Measurements from ENCODE around the gene M6PR.
"Not testable (repeated sequence)": the region's sequence is repeated elsewhere in the genome, so short reads cannot be mapped to it uniquely, and the experiment has no call there.

The M6PR gene

DNA sequence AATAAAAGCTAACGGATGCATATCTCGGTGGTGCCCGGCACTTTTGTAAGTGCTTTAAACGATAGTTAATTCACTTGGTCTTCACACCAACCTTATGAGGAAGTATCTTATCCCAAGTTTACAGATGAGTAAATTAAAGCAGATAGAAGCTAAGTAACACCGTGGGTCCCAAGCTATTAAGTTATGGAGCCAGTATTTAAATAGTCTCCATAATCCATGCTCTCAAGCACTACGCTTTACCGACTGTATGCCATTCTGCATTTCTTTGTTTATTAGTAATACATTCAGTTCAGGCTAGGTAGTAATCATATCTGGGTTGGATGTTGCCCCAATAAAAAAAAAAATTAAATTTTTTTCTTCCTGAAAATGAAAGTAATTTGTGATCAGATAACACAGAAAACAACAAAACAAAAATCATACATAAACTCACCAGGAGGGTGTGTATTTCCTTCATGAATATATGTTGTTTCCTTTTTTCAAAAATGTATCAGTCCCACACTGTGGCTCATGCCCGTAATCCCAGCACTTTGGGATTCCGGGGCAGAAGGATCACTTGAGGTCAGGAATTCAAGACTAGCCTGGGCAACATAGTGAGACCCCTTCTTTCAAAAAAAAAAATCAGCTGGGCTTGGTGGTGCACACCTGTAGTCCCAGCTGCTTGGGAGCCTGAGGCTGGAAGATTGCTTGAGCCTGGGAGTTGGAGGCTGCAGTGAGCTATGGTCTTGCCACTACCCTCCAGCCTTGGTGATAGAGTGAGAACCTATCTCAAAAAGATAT, 1.4 kb upstream of the M6PR start:
- no peak for DNase-seq (ENCODE audit: low read depth)

DNA sequence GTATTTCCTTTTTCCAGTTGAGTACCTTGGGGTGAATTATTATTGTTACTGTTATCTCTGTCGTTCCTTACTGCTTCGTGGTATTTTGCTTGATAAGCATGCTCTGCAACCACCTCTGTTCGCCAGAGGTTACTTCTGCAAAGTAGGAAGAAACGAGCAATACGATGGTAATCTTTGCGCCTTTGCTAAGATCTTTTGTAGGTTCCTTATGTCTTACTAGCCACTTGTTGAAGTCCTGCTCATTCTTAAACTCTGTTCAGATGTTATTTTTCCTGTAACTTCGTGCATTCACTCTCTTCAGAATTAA, 729 bp upstream of the M6PR start:
- peak; percentile 1 for DNase-seq (ENCODE audit: low read depth)

GRCh38 chr12:8948701-8949341, 624 bp downstream of the M6PR start:
- DNase-seq (ENCODE audit: low read depth) = peak; percentile 10

GRCh38 chr12:8947737-8948136, 1.7 kb downstream of the M6PR start:
- DNase-seq (ENCODE audit: low read depth) = no peak

DNA sequence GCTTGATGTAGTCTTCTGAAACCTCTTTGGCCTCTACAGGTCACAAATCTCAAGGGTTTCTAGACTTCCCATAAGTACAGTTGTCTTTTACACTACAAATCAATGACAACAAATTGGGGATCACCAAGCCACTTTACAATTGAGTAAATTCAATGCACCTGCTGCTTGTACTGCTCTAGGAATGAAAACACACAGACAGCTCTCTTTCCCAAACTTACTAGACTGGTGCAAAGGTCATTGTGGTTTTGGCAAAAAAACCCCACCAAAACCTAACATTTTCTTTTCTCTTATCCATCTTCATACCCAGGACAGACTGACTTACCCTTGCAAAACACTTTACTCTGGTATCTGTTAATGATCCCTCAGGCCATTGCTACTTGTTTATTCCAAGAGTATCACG, 2.7 kb downstream of the M6PR start:
- no peak for DNase-seq (ENCODE audit: low read depth)

- no peak for DNase-seq (ENCODE audit: low read depth)
These were observed 5.8 kb downstream of the M6PR start for GRCh38 chr12:8943565-8944186.

DNA sequence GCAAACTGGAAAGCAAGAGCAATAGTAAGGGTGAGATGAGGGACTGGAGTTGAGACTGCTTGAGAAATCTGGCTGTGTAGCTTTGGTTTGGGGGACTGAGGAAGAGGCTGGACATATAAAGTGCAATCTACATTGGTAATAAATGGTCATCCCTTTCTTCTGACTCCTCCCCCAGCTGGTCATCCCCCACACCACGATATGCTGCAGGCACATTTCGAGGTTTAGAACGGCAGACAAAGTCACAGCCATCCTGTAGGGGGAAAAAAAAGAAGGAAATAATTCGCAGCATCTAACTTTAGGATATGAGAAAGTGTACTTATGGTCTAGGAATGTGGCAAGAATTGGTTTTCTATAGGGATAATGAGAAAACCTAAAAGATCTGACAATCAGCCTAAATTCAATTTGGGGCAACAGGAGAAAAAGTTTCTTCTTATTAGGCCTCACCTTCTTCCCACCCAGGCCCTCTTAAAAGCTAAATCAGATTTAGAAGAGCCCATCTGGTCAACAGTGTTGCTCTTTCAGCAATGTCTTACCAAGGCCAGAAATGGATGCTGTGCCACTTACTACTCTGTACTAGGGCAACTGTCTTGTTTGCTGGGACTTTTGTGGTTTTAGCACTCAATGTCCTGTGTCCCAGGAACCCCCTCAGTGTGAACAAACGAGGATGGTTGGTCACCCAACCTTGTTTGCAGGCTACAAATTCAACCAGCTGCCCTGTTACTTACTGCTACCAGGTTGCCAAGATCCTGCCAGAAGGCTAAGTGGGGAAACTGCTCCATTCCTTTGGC, 7.6 kb downstream of the M6PR start:
- DNase-seq (ENCODE audit: low read depth) = no peak

DNA sequence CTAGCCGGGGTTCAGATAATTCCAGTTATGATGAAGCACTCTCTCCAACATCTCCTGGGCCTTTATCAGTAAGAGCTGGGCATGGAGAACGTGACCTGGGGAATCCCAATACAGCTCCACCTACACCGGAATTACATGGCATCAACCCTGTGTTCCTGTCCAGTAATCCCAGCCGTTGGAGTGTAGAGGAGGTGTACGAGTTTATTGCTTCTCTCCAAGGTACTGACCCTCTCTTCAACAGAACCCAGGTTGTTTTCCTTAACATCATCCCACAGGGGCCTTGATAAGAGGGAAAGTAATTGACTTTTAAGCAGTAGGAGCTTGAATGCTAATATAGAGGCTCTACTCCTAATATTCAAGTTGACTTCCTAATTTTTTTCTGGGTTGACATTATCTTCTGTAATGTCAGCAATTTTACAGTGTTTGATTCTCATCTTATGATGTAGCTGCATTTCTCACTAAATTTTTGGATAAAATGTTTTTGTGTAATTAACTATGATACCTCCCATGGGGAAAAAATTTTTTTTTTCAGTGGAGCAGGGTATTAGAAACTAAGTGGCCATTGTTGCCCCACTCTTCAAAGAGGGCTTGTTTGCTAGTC, 11.5 kb downstream of the M6PR start:
- not testable (repeated sequence) for DNase-seq (ENCODE audit: low read depth)

DNA sequence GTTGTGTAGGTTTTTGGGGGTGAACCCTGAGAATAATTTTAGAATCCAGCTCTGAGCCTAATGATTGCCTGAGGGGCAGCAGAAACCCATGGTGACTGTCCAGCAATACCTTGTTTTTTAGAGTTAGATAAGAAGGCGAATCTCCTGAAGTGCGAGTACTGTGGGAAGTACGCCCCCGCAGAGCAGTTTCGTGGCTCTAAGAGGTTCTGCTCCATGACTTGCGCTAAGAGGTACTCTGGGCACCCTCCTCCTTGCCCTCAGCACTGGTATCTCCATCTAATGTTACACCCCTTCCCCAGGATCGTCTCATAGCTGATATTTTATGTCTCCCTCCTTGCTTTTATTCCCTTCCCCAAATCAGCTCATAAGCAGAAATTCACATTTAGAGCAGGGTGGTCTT, 12.7 kb downstream of the M6PR start:
- no peak for DNase-seq (ENCODE audit: low read depth)

DNA sequence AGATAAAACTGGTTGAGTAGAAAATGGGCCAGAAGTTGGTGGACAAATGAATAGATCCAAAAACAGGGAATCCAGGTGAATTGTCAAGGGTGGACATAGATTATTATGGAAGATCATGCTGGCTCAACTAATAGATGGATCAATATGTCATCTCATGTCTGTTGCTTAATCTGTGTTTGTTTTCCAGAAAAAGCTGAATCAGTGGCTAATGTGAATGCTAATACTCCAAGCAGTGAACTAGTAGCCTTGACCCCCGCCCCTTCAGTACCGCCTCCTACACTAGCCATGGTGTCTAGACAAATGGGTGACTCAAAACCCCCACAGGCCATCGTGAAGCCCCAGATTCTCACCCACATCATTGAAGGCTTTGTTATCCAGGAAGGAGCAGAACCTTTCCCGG, 15.4 kb downstream of the M6PR start:
- DNase-seq (ENCODE audit: low read depth) = not testable (repeated sequence)

GRCh38 chr12:8932464-8932863, 17.0 kb downstream of the M6PR start:
- DNase-seq (ENCODE audit: low read depth) = not testable (repeated sequence)

- not testable (repeated sequence) for DNase-seq (ENCODE audit: low read depth)
These were observed 18.7 kb downstream of the M6PR start for GRCh38 chr12:8930655-8931323.

DNA sequence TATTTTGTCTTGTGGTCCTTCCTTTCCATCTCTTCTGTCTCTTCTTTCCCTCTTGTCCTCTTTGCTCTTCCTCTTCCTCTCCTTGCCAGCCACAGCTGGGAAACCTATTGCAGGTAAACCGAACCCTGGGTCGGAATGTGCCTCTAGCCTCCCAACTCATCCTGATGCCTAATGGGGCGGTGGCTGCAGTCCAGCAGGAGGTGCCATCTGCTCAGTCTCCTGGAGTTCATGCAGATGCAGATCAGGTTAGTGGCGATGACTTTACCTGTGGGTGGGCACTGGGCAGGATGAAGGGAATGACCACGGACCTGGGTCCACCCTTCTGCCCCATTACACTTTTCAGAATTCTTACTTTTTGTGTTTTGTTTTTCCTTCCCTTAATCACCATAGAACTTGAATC, 26.9 kb downstream of the M6PR start:
- DNase-seq (ENCODE audit: low read depth) = no peak

DNA sequence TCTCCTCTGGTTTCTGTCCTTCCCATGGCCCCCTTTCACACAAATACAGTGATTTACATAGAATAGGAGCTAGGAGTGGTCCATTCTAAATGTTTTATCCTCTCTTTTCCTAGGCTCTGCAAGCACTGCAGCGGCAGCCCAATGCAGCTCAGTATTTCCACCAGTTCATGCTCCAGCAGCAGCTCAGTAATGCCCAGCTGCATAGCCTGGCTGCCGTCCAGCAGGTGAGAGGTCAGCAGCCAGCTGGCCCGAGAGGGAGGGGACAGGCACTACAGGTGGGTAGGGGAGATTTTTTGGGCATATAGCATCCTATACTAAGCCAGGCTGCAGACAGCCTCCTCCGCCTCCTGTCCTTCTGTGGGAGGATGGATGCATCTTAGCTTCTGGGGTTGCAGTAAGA, 29.8 kb downstream of the M6PR start:
- not testable (repeated sequence) for DNase-seq (ENCODE audit: low read depth)

GRCh38 chr12:8917751-8918150, 31.7 kb downstream of the M6PR start:
- DNase-seq (ENCODE audit: low read depth) = no peak

DNA sequence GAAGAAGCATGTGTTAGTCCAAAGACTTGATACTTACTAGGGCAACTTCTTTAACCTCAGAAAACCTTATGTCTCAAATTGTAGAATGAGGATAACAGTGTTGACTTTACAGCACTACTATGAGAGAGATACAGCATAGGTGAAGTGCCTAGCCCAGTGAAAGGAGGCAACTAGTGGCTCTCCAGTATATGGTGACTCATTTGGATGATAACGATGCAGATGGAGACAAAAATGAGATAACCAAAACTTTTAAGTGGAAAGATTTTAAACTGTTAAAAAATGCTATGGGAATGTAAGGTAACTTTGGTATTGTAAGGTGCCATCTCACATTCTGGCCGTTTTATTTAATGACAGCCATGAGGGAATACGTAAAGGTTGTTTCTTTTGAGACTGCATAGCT, 32.4 kb downstream of the M6PR start:
- no peak for DNase-seq (ENCODE audit: low read depth)

DNA sequence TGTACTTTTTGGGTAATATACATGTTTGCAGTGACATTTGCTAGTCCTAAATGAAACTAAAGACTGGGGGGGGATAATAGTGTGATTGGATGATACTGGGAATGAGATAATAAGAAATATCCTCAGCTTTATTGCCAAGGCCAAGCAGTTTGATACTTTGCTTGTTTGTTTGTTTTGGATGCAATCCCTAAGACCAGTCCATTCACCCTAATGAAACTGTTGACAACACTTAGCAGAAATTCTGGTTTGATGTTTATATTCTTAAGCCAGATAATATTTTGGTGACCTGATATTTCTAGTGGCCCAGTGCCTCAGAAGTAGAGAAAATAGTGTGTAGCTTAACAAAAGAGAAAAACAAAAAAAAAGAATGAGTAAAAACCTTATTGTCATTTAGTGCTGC, 33.3 kb downstream of the M6PR start:
- no peak for DNase-seq (ENCODE audit: low read depth)

DNA sequence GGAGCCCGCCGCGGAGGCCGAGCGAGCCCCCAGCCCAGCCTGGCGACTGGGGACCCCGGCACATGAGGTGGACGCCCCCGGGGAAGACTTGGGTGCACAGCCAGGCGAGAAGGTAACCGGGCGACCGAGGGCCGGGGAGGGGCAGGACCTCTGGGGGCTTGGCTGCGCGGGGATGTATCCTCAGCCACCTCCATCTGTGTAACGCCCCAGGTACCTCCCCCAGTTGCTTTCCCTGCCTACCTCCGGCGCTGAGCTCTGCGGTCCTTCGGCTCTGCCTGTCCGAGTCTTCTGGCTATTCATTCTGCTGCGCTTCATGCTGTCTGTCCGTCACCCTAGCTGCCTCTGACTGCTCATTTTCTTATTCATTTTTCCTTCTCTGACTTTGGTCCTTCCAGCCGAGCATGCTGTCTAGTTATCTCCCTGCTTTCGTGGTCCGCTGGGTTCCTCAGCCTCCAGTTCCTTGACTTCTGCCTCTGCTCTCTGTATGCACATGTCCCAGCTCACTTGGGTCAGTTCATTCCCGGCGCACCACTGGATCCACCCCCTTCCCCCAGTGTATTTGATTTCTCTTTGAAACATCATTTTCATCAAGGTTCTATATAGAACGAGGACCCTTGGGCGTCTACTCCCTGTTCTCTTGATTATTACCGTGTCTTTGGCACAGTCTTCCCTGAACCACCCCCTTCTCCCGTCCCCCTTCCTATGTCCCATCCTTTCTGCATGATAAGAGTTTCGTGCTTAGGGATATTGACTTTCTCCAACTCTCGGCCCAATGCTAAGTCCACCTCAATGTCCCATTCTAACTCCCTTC, 34.5 kb downstream of the M6PR start:
- DNase-seq (ENCODE audit: low read depth) = no peak

DNA sequence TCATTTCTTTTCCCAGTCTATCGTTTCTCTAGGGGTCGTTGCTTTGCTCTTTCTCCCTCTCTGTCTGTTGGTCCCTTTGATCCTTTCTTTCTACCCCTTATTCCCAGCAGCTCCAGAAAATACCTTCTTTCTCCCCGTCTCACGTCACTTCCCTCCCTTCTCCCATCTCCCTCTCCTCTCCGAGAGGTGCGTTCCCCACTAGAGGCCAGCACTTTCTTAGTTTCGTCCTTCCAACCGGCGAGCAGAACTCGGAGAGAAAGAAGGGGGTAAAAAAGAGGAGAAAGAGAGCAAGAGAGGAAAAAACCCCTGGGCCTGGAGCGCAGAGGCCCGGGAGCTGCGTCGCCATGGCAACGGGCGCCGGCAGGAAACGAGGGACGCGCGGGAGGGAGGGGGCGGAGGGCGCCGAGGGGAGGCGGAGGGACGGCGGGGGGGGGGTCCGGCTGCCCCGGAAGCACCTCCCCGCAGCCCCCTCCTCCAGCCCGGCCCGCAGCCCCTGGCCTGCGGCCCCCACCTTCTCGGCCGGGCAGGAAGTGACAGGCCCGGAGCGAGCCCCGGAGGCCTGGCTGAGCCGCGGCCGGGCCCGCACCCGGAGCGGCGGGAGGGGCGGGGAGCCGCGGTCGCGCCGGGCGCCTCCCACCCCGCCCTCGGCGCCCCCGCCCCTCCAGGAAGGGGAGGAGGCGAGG, 35.3 kb downstream of the M6PR start, which contains the start of gene PHC1:
Gene PHC1, plus strand, starts transcription at position 477 of the 683 bp plus-strand sequence. CDS start 3,169 bp downstream, outside the sequence.
- peak; percentile 24 for DNase-seq (ENCODE audit: low read depth)

DNA sequence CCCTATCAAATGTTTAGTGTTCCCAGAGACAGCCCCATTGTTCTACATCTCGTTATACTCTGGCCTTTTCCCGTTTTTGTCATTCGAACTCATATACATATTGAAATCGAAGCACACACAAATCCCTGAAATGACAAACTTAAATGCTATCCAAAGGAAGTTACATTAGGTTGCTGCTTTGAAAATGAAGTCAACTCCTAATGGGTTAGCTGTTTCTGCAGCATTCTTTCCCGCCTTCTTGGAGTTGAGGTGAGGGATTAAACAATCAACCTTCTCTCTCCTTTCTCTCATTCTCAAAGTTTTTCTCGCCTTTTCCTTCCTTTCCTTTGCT, 35.8 kb downstream of the M6PR start:
- DNase-seq (ENCODE audit: low read depth) = no peak
